Measurements from ENCODE around the gene LDB3.

Gene LDB3

GRCh38 chr10:86648704-86649427 lies 19.4 kb upstream of the LDB3 start (continued):
- TF ChIP-seq, protein P1, sequence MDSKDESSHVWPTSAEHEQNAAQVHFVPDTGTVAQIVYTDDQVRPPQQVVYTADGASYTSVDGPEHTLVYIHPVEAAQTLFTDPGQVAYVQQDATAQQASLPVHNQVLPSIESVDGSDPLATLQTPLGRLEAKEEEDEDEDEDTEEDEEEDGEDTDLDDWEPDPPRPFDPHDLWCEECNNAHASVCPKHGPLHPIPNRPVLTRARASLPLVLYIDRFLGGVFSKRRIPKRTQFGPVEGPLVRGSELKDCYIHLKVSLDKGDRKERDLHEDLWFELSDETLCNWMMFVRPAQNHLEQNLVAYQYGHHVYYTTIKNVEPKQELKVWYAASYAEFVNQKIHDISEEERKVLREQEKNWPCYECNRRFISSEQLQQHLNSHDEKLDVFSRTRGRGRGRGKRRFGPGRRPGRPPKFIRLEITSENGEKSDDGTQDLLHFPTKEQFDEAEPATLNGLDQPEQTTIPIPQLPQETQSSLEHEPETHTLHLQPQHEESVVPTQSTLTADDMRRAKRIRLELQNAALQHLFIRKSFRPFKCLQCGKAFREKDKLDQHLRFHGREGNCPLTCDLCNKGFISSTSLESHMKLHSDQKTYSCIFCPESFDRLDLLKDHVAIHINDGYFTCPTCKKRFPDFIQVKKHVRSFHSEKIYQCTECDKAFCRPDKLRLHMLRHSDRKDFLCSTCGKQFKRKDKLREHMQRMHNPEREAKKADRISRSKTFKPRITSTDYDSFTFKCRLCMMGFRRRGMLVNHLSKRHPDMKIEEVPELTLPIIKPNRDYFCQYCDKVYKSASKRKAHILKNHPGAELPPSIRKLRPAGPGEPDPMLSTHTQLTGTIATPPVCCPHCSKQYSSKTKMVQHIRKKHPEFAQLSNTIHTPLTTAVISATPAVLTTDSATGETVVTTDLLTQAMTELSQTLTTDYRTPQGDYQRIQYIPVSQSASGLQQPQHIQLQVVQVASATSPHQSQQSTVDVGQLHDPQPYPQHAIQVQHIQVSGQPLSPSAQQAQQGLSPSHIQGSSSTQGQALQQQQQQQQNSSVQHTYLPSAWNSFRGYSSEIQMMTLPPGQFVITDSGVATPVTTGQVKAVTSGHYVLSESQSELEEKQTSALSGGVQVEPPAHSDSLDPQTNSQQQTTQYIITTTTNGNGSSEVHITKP (tag by site-specific recombination; IDR thresholded peaks at IDR 0.05): peak; percentile 93
- TF ChIP-seq ZNF311 (tag by site-specific recombination; IDR thresholded peaks at IDR 0.05; ENCODE audit: borderline replicate concordance): no peak
- TF ChIP-seq ZNF571 (tag by site-specific recombination; IDR thresholded peaks at IDR 0.05): no peak
- 0 out of 2 replicates have a peak, but pooled peaks have one; percentile 25 for TF ChIP-seq ZFP37 (tag by site-specific recombination; IDR thresholded peaks at IDR 0.05)
- TF ChIP-seq ZFHX2 (tag by site-specific recombination; conservative IDR thresholded peaks at IDR 0.05): peak; percentile 72

DNA sequence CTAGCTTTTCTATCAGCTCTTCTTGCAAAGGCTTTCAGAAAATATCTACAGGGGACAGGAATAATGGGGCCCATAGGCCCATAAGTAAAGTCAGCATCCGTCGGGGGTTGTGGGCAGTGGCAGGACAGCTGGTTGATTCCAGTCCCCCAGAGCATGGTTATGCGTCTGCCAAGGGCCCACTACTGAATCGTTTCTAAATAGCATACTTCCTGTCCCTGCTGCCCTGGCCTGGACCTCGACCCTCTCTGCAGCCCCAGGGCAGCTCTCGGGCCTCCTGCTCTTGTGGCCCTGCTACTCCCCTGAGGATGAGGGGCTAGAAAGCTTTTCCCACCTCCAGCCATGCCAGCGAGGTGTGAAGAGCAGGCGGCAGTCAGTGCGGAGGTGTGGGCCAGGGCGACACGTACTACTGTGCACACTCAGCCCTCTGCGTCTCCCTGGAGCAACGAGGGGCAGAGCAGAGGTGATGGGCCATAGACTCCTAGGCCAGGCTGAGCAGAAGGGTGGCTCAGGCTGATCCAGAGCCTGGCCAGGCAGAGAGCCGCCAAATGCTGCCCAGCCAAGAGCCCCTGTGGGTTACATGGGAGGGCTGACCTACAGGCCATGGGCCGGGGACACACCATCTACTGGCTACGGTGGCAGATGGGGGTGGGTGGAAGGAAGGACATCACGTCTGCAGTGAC lies 18.7 kb upstream of the LDB3 start:
- H3K36me3 ChIP-seq (ENCODE audit: control insufficient read depth in 2 of 2, insufficient read depth in 1 of 2, low read length in 2 of 2): no peaks in the 10 kb centered on the region
- H3K27ac ChIP-seq (ENCODE audit: extremely low read depth, low read depth, low read length): no peak overlapping the region
- no peak overlapping the region for H3K4me3 ChIP-seq (ENCODE audit: low read depth, low read length)
- no peaks in the 10 kb centered on the region for H3K9me3 ChIP-seq (ENCODE audit: control insufficient read depth, insufficient read depth, low read depth, low read length)
- TF ChIP-seq ZNF624 (tag by site-specific recombination; IDR thresholded peaks at IDR 0.05) (no peak), ZNF23 (tag by site-specific recombination; IDR thresholded peaks at IDR 0.05; ENCODE audit: borderline replicate concordance) (no peak), ZNF768 (tag by site-specific recombination; IDR thresholded peaks at IDR 0.05) (no peak), SP3 (tag by site-specific recombination; IDR thresholded peaks at IDR 0.05) (no peak), PRDM1 (tag by site-specific recombination; IDR thresholded peaks at IDR 0.05) (no peak), TCF7L2 (IDR thresholded peaks at IDR 0.05; ENCODE audit: borderline replicate concordance, low read depth, low read length) (no peak), SCRT2 (tag by site-specific recombination; IDR thresholded peaks at IDR 0.05) (no peak), TRIM28 (IDR thresholded peaks at IDR 0.05; ENCODE audit: borderline replicate concordance, low read length) (no peak), ZNF776 (tag by site-specific recombination; IDR thresholded peaks at IDR 0.05; ENCODE audit: borderline replicate concordance) (no peak), ZNF155 (tag by site-specific recombination; IDR thresholded peaks at IDR 0.05) (no peak), ZNF596 (tag by site-specific recombination; IDR thresholded peaks at IDR 0.05) (no peak), ZNF692 (tag by site-specific recombination; IDR thresholded peaks at IDR 0.05) (no peak), ZNF488 (tag by site-specific recombination; IDR thresholded peaks at IDR 0.05) (no peak), ZNF514 (tag by site-specific recombination; IDR thresholded peaks at IDR 0.05) (no peak)
- TF ChIP-seq, protein P2, sequence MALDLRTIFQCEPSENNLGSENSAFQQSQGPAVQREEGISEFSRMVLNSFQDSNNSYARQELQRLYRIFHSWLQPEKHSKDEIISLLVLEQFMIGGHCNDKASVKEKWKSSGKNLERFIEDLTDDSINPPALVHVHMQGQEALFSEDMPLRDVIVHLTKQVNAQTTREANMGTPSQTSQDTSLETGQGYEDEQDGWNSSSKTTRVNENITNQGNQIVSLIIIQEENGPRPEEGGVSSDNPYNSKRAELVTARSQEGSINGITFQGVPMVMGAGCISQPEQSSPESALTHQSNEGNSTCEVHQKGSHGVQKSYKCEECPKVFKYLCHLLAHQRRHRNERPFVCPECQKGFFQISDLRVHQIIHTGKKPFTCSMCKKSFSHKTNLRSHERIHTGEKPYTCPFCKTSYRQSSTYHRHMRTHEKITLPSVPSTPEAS (tag by site-specific recombination; IDR thresholded peaks at IDR 0.05): no peak
- H3K4me1 ChIP-seq (ENCODE audit: control insufficient read depth, insufficient read depth, low read length): peaks cover 13% of the 10 kb centered on the region
- ChIA-PET CTCF (no interaction called here), POLR2A (no interaction called here)
